ENCODE data around the gene IGSF23.

GRCh38 chr19:44605547-44605946 is 7.8 kb upstream of the IGSF23 start:
- no peak for TF ChIP-seq CTCF (IDR thresholded peaks at IDR 0.05; ENCODE audit: low read depth, low read length, missing input control)
- TF ChIP-seq RAD21 (IDR thresholded peaks at IDR 0.05): no peak
- no peak for TF ChIP-seq TAF1 (conservative IDR thresholded peaks at IDR 0.05)
- TF ChIP-seq SP1 (IDR thresholded peaks at IDR 0.05): no peak
- TF ChIP-seq JUND (IDR thresholded peaks at IDR 0.05): no peak
- no peak for TF ChIP-seq ATF3 (IDR thresholded peaks at IDR 0.05)
- TF ChIP-seq REST (IDR thresholded peaks at IDR 0.05): no peak

Measured in liver (tissue), 3 donors.